Retinal pigment epithelial cell (primary cell): ENCODE data around the gene SLC24A3.

Experiments used
- DNase-seq: peaks from one replicate; pipeline ENCODE4 v3.0.0-alpha.2; 2010; ENCODE audit warnings: low read depth
- H3K4me3 ChIP-seq: 2 replicates; pipeline ENCODE4 v1.5.1; 2011; ENCODE audit warnings: mild to moderate bottlenecking, low read length, control low read depth, moderate library complexity
- TF ChIP-seq, protein P1 (sequence below): conservative IDR thresholded peaks from 2 replicates; pipeline ENCODE4 v1.5.1; 2011; ENCODE audit warnings: low read depth, low read length, control low read depth, inconsistent platforms

The SLC24A3 gene

DNA sequence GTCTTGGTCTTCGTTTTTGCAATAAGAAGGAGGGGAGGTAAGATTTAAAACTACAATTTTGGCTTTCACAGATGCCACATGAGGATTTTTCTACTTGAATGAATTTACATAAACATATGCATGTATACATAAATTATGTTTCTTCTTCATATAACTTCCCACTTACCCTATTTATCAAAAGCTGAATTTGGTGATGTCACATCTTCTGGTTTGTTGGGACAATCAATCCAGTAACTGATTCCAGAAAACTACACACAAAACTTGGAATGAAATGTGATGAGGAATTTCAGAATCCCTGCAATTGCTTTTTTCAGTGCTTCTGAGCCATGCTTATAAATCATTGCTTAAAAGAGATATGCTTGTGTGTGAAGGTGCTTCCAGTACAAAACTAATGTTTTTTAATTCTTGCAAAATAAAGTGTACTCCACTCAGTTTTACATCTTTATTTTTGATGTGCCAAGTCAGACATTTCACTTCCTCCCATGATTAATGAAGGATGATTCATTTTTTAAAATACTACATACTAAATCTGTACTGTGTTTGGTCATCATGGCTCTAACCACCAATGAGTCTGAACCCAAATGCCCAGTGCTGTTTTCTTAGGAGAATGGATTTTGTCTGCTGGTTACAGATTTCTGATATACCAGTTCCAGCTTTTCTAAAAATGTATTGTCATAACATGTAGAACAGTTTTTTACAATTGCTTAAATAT is 513.5 kb downstream of the SLC24A3 start:
- TF ChIP-seq, protein P1, sequence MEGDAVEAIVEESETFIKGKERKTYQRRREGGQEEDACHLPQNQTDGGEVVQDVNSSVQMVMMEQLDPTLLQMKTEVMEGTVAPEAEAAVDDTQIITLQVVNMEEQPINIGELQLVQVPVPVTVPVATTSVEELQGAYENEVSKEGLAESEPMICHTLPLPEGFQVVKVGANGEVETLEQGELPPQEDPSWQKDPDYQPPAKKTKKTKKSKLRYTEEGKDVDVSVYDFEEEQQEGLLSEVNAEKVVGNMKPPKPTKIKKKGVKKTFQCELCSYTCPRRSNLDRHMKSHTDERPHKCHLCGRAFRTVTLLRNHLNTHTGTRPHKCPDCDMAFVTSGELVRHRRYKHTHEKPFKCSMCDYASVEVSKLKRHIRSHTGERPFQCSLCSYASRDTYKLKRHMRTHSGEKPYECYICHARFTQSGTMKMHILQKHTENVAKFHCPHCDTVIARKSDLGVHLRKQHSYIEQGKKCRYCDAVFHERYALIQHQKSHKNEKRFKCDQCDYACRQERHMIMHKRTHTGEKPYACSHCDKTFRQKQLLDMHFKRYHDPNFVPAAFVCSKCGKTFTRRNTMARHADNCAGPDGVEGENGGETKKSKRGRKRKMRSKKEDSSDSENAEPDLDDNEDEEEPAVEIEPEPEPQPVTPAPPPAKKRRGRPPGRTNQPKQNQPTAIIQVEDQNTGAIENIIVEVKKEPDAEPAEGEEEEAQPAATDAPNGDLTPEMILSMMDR, result no peak

GRCh38 chr20:19727251-19727847 is 514.9 kb downstream of the SLC24A3 start:
- H3K4me3 ChIP-seq, result no peak overlapping the region
- TF ChIP-seq, protein P1, result no peak
- no peak for DNase-seq

More for the DNA sequence above, 513.5 kb downstream of the SLC24A3 start:
- H3K4me3 ChIP-seq, result no peak overlapping the region
- no peak for DNase-seq

- TF ChIP-seq, protein P1, result no peak
- no peak overlapping the region for H3K4me3 ChIP-seq
- no peak for DNase-seq
Measured at GRCh38 chr20:19729672-19730071, 517.2 kb downstream of the SLC24A3 start.

DNA sequence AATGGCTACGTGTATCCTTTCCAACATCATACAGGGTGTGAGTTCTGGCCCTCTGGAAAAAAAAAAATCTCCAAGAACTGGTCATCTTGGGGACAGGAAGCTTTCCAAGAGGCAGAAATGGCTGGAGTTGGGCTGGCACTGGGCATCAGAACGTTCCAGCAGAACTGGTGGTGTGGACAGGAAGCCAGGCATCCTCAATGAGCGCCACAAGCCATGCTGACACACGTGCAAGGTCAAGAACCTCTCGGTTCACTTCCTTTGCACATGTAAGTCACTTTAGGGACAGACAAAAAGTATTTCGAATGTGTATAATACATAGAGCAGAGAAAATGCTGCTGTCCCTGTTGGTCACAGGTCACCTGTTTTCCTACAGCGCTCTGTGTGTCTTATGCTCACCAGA is 518.3 kb downstream of the SLC24A3 start:
- TF ChIP-seq, protein P1, result no peak
- DNase-seq, result no peak
- H3K4me3 ChIP-seq, result no peak overlapping the region

GRCh38 chr20:19734811-19735210 is 522.4 kb downstream of the SLC24A3 start:
- no peak for DNase-seq
- TF ChIP-seq, protein P1, result no peak
- H3K4me3 ChIP-seq, result no peak overlapping the region

DNA sequence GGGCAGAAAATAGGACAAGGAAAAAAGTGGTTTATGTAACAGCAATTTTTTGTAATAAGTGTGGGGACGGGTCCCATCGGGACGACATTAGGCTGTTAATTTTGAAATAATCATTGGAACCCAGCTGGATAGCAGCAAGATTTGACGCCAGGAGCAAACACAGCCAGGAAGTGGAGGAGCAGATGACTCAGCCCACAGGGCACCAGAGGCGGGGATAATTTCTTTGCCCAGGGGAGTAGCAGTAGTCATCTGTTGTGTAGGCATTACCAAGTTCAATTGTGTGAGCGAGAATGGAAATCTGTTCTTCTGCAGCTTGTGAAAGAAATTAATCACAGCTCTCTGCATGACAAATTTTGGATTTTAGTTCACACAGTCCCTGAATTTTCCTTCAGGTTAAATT is 523.0 kb downstream of the SLC24A3 start:
- no peak overlapping the region for H3K4me3 ChIP-seq
- TF ChIP-seq, protein P1, result no peak
- peak; percentile 31 for DNase-seq

DNA sequence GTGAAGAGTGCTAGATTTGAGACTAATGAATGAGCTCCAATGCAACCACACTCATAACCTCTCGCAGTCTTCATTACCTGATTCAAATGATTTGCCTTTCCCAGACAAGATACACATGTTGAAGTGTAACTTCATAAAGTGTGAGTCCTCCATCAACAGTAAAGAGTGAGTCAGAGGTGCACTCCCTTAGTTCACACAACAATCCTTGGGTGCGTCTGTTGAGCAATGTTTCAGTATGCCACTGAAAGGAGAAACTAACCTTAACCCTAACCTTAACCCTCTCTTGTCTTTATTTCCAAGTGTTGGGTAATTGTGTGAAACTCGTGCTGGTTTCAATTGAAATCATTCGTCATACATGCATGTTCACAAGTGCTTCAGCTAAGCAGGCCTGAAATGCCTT is 524.6 kb downstream of the SLC24A3 start:
- TF ChIP-seq, protein P1, result no peak
- H3K4me3 ChIP-seq, result no peak overlapping the region
- no peak for DNase-seq
